Ureter (tissue), 1 donor: ENCODE measurements around the gene RIMOC1. TPM values are rescaled to one million over a fixed set of nuclear protein-coding genes. Genes with fewer than 3 reads are reported as not detected.

Source experiments
- DNase-seq: peaks from one replicate; pipeline ENCODE4 v3.0.0-alpha.2; 2020; ENCODE audit warnings: low spot score
- total RNA-seq: library from RNA; stranded (reverse); gene quantifications from one replicate; pipeline ENCODE4 v1.2.4, GENCODE V29; 2023
- donor health status: DM: yes; HTN: yes; CAD: no.

RIMOC1 gene
- 33.0 TPM for total RNA-seq

- DNase-seq, result peak; percentile 99
These were observed at the start of gene RIMOC1 for GRCh38 chr5:41903892-41904799. Gene RIMOC1, plus strand, starts transcription at chr5:41904344. Its CDS starts 24 bp downstream, at chr5:41904368.

- DNase-seq, result peak; percentile 58
These were observed 47.3 kb upstream of the RIMOC1 start for GRCh38 chr5:41856644-41857491.

DNA sequence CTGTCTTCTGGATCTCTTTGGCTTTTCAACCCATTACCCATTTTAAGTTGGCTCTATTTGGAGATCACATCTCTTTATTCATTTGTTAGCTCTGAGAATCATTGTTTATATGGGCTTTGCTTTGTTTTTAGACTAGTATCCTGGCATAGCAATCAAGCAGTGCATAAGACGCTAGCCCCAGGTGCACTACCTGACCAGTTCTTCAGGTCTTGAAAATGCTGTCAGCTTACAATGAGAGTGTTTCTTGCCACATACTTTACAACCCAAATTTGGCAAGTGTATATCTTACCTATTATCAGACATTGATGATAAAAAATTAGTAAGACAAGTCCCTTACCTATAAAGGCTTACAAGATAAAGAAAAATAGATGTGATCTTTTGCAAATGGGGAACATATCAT lies 46.2 kb upstream of the RIMOC1 start:
- no peak for DNase-seq

- no peak for DNase-seq
These were observed 45.3 kb upstream of the RIMOC1 start for GRCh38 chr5:41858890-41859289.

- DNase-seq, result no peak
These were observed 40.2 kb upstream of the RIMOC1 start for GRCh38 chr5:41863871-41864486.

- no peak for DNase-seq
These were observed 34.9 kb upstream of the RIMOC1 start for GRCh38 chr5:41869151-41869723.

DNA sequence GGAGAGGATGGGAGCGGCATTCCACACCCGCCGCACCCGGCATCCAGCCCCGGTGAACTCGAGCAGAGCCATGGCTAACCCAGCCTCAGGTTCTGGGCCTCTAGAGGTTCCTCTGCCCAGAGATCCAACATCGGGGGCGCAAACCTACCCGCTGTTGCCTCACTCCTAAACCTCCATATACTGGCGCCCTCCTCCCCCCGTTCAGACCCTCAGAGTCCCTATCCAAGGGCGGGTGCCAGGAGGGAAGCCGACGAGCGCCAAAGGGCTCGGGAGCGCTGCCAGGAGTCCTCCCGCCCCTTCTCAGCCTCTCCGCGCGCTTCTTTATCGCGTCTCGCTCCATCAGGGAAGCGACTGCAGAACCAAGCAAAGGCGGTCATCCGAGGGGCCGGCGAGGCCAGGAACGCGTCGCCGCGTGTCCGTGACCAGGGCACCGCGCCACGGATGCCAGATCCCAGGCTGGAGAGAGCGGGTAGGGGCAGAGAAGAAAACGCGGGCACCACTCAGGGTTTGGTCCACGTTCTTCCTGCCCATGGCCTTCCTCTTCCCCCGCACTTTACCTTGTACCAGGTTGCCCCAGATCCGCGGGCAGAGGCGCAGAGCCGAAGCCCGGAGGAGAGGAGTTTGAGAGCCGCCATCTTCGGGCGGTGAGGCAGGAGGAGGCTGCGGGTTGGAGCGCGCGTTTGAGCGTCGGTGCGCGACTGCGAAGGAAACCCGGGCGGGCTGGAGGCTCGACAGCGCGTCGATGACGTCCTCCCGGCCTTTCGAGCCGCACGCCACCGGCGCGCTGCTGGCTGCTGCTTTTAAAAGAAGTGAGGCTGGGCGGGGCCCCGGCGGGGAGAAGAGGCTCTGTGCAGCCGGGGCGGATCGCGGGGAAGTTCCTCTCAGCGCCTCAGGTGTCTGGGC lies 34.2 kb upstream of the RIMOC1 start, which contains the start of gene OXCT1:
Gene OXCT1, minus strand, starts transcription at position 702 of the 903 bp plus-strand sequence. Its CDS starts 67 bp downstream, at position 635.
- peak; percentile 86 for DNase-seq

- DNase-seq, result no peak
These were observed 33.5 kb upstream of the RIMOC1 start for GRCh38 chr5:41870627-41871048.

DNA sequence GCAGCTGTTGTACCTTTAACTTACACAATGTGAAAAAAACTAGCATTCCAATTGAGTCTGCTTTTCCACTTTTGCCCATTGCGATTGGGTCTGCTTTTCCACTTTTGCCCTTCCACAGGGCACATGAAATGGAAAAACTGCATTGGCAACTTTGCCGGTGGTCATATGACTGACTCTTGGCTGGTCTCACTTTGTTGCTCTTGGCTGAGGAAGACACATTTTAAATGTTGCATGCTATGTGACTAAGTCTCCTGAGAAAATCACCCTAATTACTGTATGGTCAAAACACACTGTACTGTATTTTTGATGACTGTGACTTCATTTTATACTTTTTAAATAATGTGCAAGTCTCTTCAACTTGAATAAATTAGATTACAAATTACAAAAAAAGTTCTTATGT lies 32.3 kb upstream of the RIMOC1 start:
- peak; percentile 50 for DNase-seq

- no peak for DNase-seq
These were observed 29.6 kb upstream of the RIMOC1 start for GRCh38 chr5:41874512-41875060.

- no peak for DNase-seq
These were observed 29.0 kb upstream of the RIMOC1 start for GRCh38 chr5:41875121-41875520.

DNA sequence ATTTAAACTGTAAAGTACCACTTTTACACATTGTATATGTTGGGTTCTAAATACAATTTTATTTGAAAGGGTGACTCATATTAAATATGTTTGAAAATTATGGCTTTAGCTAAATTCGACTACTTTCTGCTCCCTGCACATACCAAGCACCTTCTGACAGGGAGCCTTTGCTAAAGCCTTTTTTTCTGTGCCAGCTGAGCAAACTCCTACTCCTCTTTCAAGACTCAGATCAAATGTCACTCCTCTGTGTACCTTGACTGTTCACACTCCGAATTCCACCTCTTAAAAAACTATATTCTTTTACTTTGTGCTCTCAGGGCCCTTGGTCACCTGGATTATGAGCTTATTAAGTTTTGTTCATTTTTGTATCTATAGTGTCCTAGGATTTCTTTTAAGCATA lies 27.5 kb upstream of the RIMOC1 start:
- DNase-seq, result no peak

DNA sequence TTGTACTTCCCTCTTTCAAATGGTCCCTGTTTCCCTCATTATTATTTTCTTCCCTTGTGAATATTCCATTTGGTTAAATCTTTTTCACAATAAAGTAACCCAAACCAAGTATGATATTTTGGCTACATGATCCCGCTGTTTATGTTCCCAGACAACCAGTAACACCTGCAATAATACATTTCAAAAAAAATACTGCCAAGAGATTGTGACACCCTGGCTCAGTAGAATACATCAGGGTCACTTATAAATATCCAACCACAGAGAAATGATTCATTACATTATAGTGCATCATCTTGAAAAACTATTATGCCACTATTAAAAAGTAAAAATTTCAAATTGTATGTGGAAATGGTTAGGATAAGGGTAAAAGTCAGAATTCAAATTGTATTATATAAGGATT lies 26.7 kb upstream of the RIMOC1 start:
- DNase-seq, result no peak

- no peak for DNase-seq
These were observed 26.0 kb upstream of the RIMOC1 start for GRCh38 chr5:41878173-41878572.

DNA sequence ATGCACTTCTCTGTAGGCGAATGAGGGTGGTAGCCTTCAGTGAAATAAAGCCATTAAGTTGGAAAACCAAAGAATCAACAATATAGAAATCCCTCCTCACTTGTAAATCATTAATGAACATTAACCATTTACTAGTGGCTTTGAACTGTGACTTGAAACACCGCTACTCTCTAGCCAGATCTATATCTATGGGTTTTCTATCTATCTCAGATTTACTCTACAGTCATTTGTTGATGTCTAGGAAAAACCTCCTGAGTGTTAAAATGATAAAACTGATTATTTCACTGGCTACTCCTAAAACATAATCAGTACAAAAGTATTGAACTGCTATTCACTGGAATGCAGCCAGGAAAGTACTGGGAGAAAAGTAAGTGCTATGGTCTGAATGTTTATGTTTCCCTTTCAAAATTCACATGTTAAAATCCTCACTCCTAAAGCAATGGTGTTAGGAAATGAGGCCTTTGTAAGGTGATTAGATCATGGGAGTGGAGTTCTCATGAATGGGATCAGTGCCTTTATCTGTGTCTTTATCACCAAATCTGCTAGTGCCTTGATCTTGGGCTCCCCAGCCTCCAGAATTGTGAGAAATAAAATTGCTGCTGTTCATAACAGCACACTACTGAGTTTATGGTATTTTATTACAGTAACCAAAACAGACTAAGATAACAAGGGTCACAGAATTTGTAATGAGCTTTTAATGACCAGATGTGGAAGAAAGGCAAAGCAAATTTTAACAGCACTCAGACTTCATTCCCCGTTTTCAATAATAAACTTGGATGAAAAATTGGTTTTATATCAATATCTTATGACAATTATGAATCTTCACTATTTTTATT lies 25.3 kb upstream of the RIMOC1 start:
- DNase-seq, result no peak

GRCh38 chr5:41882765-41883164 lies 21.4 kb upstream of the RIMOC1 start:
- no peak for DNase-seq

GRCh38 chr5:41883243-41883642 lies 20.9 kb upstream of the RIMOC1 start:
- no peak for DNase-seq

DNA sequence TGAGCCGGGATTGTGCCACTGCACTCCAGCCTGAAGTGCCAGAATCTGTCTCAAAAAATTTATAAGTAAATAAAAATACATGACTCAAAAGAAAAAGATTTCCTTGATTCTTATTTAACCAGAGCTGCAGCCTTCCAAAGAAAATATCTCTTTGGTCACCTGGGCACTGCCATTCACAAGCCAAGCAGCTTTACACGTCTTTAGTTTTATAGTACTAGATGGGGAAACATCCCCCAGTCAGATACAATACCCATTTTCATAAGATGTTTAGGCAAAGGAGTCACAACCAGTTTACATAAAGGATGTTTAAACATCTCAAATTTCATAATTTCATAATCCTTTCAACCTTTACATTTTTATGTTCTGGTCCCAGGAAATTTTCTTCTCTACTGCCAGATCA lies 20.2 kb upstream of the RIMOC1 start:
- DNase-seq, result no peak

- DNase-seq, result no peak
These were observed 18.9 kb upstream of the RIMOC1 start for GRCh38 chr5:41885286-41885685.
